Measurements from ENCODE around the gene AMBRA1. TPM values are rescaled to one million over a fixed set of nuclear protein-coding genes. Genes with fewer than 3 reads are reported as not detected.

The AMBRA1 gene
- total and polyA plus RNA-seq, 2 of the 8 experiments (the other 6 are each of a cell fraction or from before 2014, with no cell fraction given): 14.2 to 37.4 TPM

GRCh38 chr11:46577058-46577457, 16.8 kb downstream of the AMBRA1 start:
- POLR2A ChIA-PET (ENCODE audit: partially characterized antibody): interaction anchor here (1.2 kb wide), 1 partner anchor 8 kb away, joined by 3 read pairs; no protein-coding TSS in a partner anchor
- 96% methylated on average over 1 of the region's 1 CpG; no CpG with 5 or more reads in 1 of the 2 experiments for WGBS, 2 experiments (ENCODE audit: extremely low coverage in 1 of 2, insufficient coverage in 1 of 2, insufficient read length in 1 of 2, insufficient replicate concordance in 2 of 2, low coverage in 1 of 2, low lambda C conversion rate in 2 of 2, missing lambda C conversion rate in 1 of 2)
- no peak for FAIRE-seq
- TF ChIP-seq ASH2L (IDR thresholded peaks at IDR 0.05; ENCODE audit: low read length) (no peak), NRF1 (IDR thresholded peaks at IDR 0.05; ENCODE audit: low read depth, low read length) (no peak), SIRT6 (IDR thresholded peaks at IDR 0.05; ENCODE audit: low read length) (no peak), CHD1 (IDR thresholded peaks at IDR 0.05; ENCODE audit: low read depth, low read length) (no peak)

More at GRCh38 chr11:46577058-46577457, 16.8 kb downstream of the AMBRA1 start:
- H3K14ac ChIP-seq (ENCODE audit: insufficient read length): no peak overlapping the region
- H2AK5ac ChIP-seq (ENCODE audit: low read depth, low read length): no peak overlapping the region
- CTCF ChIA-PET (ENCODE audit: partially characterized antibody): interaction anchor here (1.1 kb wide), 1 partner anchor 41 kb away, joined by 3 read pairs; no protein-coding TSS in a partner anchor
- H3K4me2 ChIP-seq (ENCODE audit: insufficient read depth in 1 of 2, low read depth in 2 of 2, low read length in 2 of 2): no peak overlapping the region
- H4K5ac ChIP-seq (ENCODE audit: insufficient read length, low read depth, low read length): no peak overlapping the region
- no peak overlapping the region for H4K8ac ChIP-seq (ENCODE audit: extremely low read depth, insufficient read depth, low read length)
- H3K18ac ChIP-seq (ENCODE audit: extremely low read depth, low read length): no peak overlapping the region
- H3K9me3 ChIP-seq (ENCODE audit: insufficient read depth in 2 of 2, low read depth in 1 of 2, low read length in 1 of 2): no peaks in the 10 kb centered on the region
- H2BK20ac ChIP-seq (ENCODE audit: low read length): no peak overlapping the region
- H3K79me2 ChIP-seq (ENCODE audit: control insufficient read depth in 1 of 2, insufficient read depth in 2 of 2, low read length in 2 of 2): peaks cover 0 to 77% of the 10 kb centered on the region in 2 experiments; a peak in 2 of 4 replicates
- no peaks in the 10 kb centered on the region for H3K27me3 ChIP-seq (replicated peaks in 1 of 4; ENCODE audit: control insufficient read depth in 3 of 4, extremely low read depth in 1 of 4, insufficient read depth in 3 of 4, low read length in 3 of 4)
- peaks cover 0 to 5% of the 10 kb centered on the region in 2 experiments for H4K20me1 ChIP-seq (replicated peaks in 1 of 2; ENCODE audit: control insufficient read depth in 1 of 2, insufficient read depth in 2 of 2, low read length in 2 of 2)
- H3K56ac ChIP-seq (replicated peaks; ENCODE audit: insufficient read length, low read depth, low read length): no peak overlapping the region
- H3K79me1 ChIP-seq (ENCODE audit: low read depth, low read length): peaks cover 2% of the 10 kb centered on the region; the same call in 1 of the 2 replicates
- no peaks in the 10 kb centered on the region for H3K36me3 ChIP-seq (ENCODE audit: control insufficient read depth in 2 of 4, insufficient read depth in 4 of 4, low read length in 3 of 4)
- no peak overlapping the region for H4K91ac ChIP-seq (replicated peaks; ENCODE audit: insufficient read length, low read length)
- H2BK15ac ChIP-seq (ENCODE audit: low read length): no peak overlapping the region
- H3K9ac ChIP-seq (replicated peaks in 1 of 4; ENCODE audit: extremely low read depth in 1 of 4, low read depth in 3 of 4, low read length in 3 of 4): no peak overlapping the region
- H3K4ac ChIP-seq (replicated peaks; ENCODE audit: insufficient read length, low read depth, low read length): no peak overlapping the region
- H2BK12ac ChIP-seq (ENCODE audit: low read depth, low read length): no peak overlapping the region
- H3K4me1 ChIP-seq (replicated peaks in 1 of 4; ENCODE audit: control insufficient read depth in 3 of 4, insufficient read depth in 4 of 4, low read length in 3 of 4): no peaks in the 10 kb centered on the region
- H3K23ac ChIP-seq (ENCODE audit: insufficient read length): no peak overlapping the region
- no peak overlapping the region for H3K27ac ChIP-seq (ENCODE audit: low read depth, low read length)
- no peak overlapping the region for H3K4me3 ChIP-seq (ENCODE audit: extremely low read depth in 1 of 4, insufficient read depth in 2 of 4, low read depth in 3 of 4, low read length in 4 of 4)
- H2AFZ ChIP-seq (ENCODE audit: low read length): no peak overlapping the region
- no peak overlapping the region for H2BK5ac ChIP-seq (ENCODE audit: low read depth, low read length)
- DNase-seq (ENCODE audit: low read depth in 1 of 2, low spot score in 2 of 2): no peak
- no peaks in the 10 kb centered on the region for H3K23me2 ChIP-seq (ENCODE audit: low read depth, low read length)
- H2BK120ac ChIP-seq (replicated peaks; ENCODE audit: low read depth, low read length): no peak overlapping the region

Data from H1 (cell line).